ENCODE measurements around the gene TMCC3.

GRCh38 chr12:94604366-94604698 is 46.0 kb downstream of the TMCC3 start:
- TF ChIP-seq ZNF16 (tag by site-specific recombination; IDR thresholded peaks at IDR 0.05; ENCODE audit: low read depth) (no peak), CTCF (tag by site-specific recombination; IDR thresholded peaks at IDR 0.05) (no peak), MZF1 (tag by site-specific recombination; IDR thresholded peaks at IDR 0.05; ENCODE audit: borderline replicate concordance) (no peak), REST (tag by site-specific recombination; IDR thresholded peaks at IDR 0.05) (no peak), BCL11A (tag by site-specific recombination; IDR thresholded peaks at IDR 0.05; ENCODE audit: low read depth) (no peak)
